HG03095 (cell line): ENCODE results near the gene FSD2.
"Not testable (repeated sequence)": the region's sequence is repeated elsewhere in the genome, so short reads cannot be mapped to it uniquely, and the experiment has no call there.

Experiments
- ATAC-seq: cut with Tn5 transposase; IDR thresholded peaks from one replicate; pipeline ENCODE4 v1.9.1; 2021; ENCODE audit warnings: moderate library complexity; ENCODE audit not compliant: unreplicated experiment

Gene FSD2

GRCh38 chr15:82798531-82799166 is 7.2 kb downstream of the FSD2 start:
- no peak for ATAC-seq

DNA sequence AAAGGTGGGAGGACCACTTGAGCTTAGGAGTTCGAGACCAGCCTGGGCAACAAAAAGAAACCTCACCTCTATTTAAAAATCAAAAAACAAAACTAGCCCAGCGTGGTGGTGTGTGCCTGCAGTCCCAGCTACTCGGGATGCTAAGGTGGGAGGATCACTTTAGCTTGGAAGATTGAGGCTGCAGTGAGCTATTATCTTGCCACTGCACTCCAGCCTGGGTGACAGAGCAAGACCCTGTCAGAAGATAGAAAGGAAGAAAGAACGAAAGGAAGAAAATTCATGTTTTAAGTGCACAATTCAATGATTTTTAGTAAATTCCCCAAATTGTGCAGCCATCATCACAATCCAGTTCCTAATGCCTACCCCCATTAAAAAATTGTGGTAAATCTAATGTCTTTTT is 7.8 kb downstream of the FSD2 start:
- no peak for ATAC-seq

GRCh38 chr15:82793737-82794136 is 12.1 kb downstream of the FSD2 start:
- ATAC-seq = no peak

DNA sequence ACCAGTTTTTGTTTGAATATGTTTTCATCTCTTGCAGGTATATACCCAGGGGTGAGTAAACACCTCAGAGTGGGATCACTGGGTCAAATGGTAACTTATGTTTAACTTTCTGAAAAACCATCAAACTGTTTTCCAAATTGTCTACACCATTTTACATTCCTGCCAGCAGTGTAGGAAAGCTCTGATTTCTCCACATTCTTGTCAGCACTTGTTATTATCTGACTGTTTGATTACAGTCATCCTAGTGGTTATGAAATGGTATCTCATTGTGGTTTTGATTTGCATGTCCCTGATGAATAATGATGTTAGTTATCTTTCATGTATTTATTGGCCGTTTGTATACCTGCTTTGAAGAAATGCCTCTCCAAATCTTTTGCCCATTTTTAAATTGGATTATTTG is 13.8 kb downstream of the FSD2 start:
- ATAC-seq = no peak

- ATAC-seq = no peak
Observed at GRCh38 chr15:82790321-82790720, 15.5 kb downstream of the FSD2 start.

DNA sequence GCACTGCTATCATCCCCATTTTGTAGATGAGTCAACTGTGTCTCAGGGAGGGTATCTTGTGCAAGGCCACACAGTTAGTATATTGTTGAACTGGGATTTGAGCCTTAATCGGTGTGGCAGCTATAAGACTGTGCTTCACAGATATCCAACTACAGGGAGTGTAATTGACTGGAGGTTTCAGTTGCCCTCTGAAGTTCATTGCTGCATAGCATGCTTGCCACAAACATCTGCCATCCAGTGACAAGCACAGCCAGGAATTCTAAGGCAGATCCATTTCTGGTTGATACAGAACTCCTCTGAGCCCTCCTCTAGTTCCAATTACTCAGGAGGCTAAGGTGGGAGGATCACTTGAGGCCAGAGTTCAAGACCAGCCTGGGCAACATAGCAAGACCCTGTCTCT is 16.4 kb downstream of the FSD2 start:
- no peak for ATAC-seq

DNA sequence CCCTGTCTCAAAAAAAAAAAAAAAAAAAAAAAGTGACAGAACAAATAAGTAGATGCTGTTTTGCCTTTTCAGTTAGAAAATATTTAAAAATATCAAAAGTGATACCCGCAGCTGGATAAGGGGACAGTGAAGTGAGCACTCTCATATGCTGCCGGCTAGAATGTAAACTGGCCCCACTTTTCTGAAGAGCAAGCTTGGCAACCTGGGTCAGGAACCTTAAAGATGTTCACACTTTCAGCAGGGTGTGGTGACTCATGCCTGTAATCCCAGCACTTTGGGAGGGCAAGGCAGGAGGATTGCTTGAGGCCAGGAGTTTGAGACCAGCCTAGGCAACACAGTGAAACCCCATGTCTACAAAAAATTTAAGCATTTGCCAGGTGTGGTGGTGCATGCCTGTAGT is 17.4 kb downstream of the FSD2 start:
- no peak for ATAC-seq

DNA sequence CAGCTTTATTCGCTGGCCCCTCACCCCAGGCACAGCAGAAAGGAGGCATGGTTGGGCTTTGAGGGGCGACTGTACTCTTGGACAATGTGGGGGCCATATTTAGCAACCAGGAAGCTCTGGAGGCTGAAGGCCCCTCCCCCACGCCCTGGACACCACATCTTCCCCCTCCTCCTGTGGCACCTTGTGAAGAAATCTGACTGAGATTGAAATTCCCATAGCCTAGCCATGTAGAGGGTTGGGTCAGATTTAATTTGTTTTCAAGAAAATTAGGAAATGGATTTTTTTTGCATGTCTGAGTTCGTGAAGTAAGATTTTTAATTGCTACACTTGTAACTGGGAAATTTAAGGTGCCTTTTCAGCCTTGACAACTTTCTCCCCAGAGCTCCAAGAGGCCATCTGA is 24.5 kb downstream of the FSD2 start:
- ATAC-seq = no peak

DNA sequence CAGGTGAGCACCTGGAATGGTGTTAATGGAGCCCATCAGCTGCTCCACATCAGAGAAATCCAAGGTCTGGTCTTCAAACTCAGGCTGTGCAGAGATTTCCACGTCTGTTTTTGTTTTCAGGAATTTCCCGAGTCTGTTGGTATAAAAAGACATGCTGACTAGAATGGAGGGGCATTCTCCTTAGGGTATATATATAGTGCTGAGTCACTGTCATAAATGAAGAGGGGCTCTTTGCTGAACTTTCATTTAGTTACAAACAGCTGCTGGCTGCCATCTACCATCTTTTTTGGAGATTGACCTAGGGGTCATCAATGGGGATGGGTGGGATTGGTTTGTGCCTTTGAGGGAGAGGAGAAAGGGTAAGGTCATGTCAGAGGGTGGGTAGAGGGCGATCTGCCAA is 27.1 kb downstream of the FSD2 start:
- ATAC-seq = no peak

DNA sequence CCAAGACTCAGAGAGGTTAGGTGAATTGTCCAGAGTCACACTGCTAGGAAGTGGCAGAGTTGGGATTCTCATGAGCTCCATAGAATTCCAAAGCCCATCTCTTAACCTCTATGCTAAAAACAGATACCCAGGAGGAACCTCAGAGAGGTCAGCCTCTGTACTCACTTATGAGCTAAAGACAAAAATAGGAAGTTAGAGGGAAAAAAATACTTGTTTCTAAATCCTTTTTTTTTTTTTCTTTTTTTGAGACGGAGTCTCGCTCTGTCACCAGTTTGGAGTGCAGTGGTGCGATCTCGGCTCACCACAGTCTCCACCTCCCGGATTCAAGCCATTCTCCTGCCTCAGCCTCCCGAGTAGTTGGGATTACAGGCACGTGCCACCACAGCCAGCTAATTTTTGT is 31.4 kb downstream of the FSD2 start:
- no peak for ATAC-seq

DNA sequence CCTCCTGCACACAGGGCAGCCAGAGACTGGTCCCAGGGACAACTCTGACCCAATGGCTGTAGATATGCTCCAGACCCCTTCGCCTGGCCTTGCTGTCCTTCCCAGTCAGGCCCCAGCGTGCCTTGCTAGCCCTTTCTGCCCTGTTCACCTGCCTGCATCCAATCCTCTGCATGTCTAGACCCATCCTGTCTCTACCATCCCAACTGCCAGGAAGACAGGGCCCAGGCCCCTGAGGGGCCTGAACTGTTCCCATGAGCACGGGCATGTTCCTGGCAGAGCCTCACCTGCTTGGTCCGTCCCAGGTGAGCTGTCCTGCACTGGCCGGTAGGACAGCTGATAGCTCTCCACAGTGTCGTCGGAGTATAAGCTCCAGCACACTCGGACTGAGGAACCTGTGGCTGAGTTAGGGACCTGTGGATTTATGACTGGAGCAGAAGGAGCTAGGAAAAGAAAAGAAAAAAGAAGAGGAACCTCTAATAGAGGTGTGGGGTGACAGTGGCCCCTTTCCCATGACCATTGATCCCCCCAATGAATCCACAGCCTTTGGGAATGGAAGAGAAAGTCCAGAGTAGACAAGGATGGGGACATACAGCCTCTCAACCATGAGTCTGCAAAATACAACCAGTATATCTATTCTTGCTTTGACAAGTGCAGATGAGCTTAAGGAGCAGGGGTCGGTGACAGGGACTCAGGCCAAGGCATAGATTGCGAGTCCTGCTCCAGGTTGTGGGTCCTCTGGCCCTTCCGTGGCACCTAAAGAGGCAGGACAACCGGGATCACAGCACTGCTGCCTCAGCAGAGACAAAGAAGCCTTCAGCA is 33.9 kb downstream of the FSD2 start:
- no peak for ATAC-seq

DNA sequence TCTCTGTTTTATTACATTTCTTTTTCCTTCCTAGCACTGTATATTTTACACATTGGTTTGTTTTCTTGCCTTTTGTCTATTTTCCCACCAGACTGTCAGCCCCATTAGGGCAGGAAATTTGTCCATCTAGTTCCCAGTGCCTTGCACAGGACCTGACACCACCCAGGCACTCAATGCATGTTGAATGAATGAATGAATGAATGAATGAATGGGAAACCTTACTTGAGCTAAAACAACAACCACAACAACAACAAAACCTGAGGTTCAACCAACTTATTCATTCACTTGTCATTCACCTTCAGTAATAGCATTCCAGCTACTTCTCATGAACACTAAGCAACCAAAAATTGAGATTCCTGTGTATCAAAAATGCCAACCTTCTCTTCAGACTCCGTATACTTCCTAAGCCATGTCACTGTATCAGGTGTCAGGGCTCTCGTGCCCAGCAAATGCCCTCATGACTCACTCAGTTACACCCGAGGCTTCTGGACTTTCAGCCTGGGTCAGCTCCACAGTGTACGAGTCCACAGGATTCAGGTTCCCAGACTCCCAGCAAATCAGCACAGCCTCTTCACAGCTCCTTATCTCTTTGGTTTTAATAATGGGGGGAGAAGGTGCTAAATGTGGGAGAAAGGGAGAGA is 37.3 kb downstream of the FSD2 start:
- ATAC-seq = no peak

DNA sequence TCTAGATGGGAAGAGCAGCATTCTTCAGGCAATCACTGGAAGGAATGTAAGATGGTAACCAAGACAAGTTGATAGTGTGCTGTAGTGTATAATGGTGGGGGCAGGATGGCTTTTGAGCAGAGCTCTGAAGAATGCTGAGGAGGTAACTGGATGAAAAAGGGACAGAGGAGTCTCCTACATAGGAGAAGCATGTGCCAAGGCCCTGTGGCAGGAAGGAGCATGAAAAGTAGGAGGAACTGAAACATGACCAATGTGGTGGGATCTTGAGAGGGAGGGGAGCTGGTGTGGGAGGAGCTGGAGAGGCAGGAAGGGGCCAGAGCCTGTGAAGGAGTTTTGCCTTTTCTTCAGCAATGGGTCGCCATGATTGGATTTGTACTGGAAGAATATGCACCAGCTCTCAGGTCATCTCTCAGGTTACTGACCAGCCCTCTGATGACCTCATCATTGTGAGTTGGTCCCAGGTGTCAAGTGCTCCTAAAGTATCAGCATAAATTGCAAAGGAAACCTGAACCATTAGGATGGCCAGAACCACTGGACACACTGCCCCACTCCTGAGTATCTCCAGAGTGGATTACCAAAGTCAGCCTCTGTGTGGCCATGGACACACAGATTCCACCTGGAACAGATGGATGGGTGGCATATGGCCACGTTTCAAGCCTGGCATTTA is 38.6 kb downstream of the FSD2 start:
- ATAC-seq = no peak

DNA sequence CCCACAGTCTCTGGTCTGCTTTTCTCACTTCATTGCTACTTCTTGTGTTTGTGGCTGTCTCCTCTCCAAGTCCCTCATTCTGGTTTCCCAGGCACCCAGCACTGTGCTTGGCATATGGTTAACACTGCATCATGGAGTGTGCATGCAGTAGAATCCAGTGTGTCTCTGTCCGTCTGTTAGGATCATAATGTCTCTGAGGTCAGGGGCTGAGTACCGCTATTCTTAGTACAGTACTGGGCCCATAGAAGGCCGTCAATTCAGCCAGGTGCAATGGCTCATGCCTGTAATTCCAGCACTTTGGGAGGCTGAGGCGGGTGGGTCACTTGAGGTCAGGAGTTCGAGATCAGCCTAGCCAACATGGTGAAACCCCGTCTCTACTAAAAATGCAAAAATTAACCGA is 39.7 kb downstream of the FSD2 start:
- not testable (repeated sequence) for ATAC-seq

- no peak for ATAC-seq
Observed at GRCh38 chr15:82764740-82765139, 41.1 kb downstream of the FSD2 start.

- ATAC-seq = no peak
Observed at GRCh38 chr15:82764117-82764490, 41.8 kb downstream of the FSD2 start.

DNA sequence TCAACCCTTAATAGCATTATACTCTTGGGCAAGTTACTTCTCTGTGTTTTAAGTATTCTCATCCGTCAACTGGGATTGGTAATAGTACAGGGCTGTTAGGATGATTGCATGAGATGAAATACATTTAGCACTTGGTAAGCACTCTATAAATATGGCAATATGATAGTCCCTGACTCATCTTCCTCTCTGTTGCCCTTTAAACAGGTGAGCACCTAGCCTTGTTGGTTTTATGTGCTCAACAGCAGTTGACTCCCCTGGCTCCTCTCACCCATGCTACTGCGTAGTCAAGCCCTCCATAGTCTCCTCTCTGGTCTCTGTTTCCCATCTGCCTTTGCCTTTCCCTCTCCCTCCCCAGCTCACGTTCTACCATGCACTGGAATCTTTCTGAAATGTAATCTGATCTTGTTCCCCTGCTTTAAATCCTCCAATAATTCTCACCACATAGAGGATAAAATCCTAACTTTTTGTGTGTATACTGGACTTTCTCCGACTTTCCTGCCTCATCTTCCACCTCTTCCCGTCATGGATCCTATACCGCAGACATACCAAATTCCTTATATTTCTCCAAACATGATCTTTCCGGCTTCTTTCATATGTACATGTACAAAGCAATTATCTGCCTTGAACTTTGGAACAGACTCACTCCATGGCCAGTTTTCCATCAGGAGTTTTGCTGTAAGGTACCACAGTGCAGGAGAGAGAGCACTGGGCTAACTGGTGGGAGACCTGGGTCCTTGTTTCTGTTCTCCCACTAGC is 42.3 kb downstream of the FSD2 start:
- no peak for ATAC-seq

DNA sequence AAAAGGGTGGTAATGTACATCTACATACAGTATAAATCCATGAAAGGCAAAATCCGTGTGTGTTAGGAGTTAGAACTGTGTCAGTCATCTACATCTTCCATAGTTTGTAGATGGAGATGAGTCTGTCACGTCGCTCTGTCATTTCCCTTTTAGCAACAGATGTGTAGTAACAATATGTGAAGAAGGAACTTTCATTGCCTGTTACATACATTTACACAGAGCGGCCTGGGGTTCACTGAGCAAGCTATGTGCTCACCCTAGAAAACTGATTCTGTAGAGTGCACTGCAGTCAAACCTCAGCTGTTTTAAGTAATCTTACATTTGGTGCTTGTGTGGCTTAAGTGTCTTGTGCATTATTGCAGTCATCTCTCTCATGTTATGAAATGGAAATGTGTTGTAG is 54.6 kb downstream of the FSD2 start:
- ATAC-seq = no peak

DNA sequence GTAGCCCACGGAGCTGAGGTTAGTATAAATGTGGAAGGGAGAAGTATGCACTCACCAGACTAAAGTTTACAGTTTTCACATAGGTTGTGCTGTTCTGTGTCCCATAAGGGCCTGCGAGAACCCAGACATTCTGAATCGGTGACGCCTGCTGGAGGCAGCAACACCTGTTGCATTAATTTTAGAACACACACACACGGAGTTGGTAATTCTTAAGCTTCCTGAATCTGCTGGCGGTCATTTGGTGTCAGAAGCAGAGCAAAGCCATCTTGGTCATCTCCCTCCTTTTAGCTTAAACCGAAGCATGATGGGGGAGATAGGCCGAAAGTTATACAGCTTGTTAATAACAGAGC is 55.1 kb downstream of the FSD2 start:
- peak; percentile 36 for ATAC-seq

- peak; percentile 95 for ATAC-seq
Observed at GRCh38 chr15:82749951-82750830, 55.7 kb downstream of the FSD2 start.
